ENCODE data around the gene NCKAP5L.

The NCKAP5L gene

DNA sequence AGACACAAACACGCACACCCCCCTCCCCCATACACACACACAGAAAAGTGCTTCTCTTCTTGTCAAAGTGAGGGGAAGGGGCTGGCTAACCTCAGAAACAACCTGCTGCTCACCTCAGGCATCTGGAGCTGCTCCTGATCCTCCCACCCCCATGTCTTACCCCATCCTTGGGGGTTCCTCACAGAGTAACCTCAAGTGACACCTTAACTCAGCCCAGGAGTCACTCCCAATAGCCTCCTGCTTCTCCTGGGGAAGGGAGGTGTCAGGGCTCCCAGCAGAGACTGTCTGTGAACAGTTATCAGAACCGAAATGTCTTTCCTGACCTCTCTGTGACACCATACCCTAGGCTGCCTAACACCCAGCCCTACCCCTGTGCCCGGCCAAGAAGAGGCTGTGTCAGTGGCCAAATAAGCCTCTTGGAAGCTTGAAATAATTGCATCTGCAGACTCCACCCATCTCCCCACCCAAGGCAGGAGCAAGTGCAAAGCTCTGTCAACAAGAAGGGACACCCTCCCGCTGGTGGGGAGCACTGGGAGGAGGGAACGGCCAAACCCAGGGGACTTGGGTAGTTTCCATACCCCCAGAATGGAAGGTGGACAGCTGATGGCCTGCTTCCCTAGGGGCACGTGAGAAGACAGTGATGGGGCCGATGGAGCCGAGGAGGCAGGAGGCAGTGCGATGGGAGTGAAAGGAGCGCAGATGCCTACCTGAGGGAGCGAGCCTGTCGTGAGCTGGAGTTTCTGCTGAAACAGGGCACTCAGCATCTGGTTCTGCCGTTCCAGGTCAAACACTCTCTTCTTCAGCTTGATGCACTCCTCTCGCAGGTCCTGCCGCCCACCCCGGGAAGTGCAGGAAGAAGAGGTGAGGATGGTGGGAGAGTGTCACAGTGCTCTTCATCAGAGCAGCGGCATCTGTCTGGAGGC is 26.8 kb downstream of the NCKAP5L start:
- no peak for DNase-seq (ENCODE audit: low read depth, low spot score)

DNA sequence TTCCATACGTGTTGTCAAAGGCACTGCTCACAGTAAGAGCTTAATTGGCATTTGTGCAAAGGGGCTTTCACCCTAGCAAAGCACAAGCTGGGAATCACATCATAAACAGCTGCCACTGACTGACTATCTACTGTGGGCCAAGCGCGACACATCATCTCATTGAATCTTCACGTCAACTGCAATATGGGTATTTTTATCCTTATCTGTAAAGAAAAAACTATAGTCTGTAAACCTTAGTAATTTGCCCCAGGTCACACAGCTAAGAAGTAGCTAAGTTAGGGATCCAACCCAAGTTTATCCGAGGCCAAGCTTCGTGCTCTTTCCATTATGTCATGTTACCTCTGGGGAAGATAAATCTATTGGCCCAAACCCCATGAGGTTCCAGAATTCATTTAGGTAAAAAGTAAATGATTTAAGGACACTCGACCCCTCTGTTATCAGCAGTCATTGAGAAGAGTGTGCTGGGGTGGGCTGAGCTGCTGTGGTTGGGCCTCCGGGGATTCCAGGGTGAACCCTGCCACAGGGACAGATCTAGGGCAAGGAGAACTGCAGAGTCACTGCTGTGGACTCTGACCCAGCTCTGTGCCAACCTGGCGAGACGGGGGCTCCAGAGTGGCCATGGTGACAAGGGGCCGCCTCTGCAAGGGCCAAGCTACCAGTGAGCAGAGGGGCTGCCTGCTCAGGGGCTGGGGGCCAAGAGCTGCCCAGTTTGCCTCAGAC is 27.6 kb downstream of the NCKAP5L start:
- DNase-seq (ENCODE audit: low read depth, low spot score) = no peak

- DNase-seq (ENCODE audit: low read depth, low spot score) = no peak
These were observed 29.3 kb downstream of the NCKAP5L start for GRCh38 chr12:49798934-49799333.

DNA sequence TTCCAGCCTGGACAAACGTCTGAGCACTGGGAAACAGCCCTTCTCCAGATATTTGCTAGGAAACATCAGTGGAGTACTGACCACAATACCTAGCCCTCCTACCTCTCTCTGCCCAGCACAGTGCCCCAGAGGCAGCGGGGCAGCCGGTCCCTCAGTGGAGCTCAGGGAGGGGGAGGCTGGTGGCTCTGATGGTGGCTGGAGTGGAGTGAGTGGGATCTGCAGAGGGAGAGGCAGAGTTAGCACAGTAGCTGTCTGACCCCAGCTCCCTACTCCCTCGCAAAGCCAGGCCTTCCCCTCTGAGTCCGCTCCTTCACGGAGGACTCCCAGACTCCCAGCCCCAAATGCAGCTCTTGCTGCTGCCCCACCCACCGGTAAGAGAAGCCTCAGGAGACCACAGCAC is 30.0 kb downstream of the NCKAP5L start:
- no peak for DNase-seq (ENCODE audit: low read depth, low spot score)

GRCh38 chr12:49797449-49797776 is 30.8 kb downstream of the NCKAP5L start:
- DNase-seq (ENCODE audit: low read depth, low spot score) = no peak

DNA sequence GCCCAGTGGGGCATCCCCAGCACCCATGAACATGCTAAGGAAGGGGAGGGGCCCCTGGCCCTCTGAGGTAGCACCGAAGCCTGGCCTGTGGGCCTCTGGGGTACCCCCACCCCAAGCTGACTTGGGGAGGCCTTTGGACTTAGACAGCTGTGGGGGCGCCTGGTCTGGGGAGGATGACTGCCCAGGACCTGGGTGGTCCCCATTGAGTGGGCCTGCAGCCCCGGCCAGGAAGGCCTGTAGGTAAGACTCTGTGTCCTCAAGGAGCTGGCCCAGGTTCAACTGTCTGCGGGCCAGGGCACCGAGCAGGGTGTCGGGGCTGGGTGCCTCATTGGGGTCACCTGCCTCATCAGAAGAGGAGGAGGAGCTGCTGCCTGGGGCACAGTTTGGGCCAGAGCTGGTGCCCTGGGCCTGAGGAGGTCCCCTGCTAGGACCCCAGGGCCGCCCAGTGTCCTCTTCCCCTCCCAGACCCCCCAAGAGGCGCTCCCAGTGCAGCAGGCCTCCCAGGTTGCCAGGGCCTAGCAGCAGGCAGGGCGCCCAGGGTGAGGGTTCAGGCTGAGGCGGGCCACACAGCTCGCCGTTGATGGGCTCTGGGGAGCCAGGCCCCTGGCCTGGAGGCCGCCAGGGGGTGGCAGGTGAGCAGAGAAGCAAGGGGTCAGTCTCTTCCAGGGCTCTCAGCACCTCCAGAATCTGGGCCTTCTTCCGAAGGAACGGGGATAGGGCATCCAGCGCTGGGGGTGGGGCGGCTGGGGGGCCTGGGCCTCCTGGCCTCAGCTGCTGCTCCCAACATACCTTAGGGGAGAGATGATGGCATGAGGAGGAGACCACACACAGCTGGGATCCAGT is 31.4 kb downstream of the NCKAP5L start:
- DNase-seq (ENCODE audit: low read depth, low spot score) = no peak

- DNase-seq (ENCODE audit: low read depth, low spot score) = no peak
These were observed 32.1 kb downstream of the NCKAP5L start for GRCh38 chr12:49796155-49796554.

GRCh38 chr12:49795654-49796105 is 32.5 kb downstream of the NCKAP5L start:
- DNase-seq (ENCODE audit: low read depth, low spot score) = no peak

GRCh38 chr12:49794811-49795653 is 33.2 kb downstream of the NCKAP5L start:
- DNase-seq (ENCODE audit: low read depth, low spot score) = no peak

- no peak for DNase-seq (ENCODE audit: low read depth, low spot score)
These were observed 34.2 kb downstream of the NCKAP5L start for GRCh38 chr12:49794021-49794420.

DNA sequence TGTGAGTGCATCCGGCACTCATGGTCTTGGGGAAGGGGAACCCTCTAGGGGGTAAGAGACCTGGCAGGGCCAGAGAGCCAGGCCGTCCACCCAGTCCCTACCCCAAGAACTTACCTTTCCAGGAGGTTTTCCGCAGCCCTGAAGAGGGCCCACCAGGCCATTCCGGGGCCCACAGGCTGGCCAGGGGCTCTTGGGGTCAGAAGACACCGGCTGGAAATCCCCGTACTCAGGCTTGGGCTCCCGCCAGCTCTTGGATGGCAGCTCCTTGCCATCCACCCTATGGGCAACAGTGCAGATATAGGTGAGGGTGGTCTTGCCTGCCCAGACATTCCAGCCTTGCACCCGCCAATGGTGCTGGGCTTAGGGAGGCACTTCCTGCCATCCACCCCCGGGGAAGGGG is 34.6 kb downstream of the NCKAP5L start:
- no peak for DNase-seq (ENCODE audit: low read depth, low spot score)

DNA sequence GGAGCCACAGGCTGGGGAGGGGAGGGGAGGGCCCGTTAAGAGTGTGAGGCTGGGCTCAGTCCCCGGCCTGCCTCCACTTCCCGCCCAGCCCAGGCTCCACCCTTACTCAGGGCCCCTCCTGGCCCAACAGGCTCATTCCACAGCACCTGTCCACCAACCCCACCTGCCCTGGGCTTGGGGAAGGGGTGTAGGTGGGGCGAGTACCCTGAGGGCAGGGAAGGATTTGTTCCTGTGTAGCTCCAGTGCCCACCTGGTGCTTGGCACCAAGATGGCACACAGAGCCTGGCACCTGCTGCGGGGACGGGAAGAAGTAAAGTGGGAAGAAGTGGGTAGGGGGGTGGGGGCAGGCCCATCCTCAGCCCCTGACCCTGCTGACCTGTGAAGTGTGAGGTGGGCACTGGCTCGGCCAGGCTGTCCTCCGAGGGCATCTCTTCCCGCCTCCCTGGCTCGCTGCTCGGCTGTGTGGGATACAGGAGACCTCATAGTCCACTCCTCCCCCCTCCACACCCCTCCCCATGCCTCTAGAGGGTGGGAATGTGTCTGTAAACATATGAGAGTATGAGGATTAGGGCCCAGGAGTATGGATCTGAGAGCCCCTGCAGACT is 35.1 kb downstream of the NCKAP5L start:
- DNase-seq (ENCODE audit: low read depth, low spot score) = no peak

DNA sequence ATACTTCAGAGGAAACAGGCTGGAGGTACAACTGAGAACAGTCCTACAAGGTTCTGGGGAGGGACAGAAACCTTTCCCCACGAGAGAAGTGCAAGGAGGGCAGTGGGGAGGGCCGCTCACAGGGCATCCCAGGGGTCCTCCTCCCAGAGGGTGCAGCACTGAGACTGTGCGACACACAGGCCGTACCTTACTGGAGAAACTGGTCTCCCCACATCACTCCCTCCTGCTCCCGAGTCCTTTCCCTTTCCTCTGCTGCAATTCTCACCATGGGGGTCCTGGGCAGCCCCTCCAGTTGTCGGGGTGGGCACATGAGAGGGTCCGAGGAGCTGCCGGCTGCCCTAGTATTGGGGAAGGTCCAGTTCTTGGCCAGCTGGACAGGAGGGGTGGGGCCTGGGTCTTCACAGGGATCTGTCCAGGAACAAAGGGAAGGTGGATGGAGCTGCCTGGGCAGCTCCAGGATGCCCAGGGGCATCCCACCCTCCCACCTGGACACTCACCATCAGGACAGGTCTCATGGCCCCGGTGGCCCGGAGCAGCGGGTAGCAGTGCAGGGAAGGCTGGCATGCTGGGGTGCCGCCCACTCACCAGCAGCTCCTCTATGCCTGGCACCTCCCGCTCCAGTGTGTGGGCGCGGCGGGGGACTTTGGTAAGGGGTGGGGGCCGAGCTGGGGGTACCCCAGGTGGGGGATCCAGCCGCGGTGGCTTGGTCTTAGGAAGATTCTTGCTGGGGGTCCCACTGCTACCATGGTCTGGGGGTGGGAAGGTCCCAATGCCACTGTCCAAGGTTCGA is 35.8 kb downstream of the NCKAP5L start:
- DNase-seq (ENCODE audit: low read depth, low spot score) = no peak

GRCh38 chr12:49791700-49792099 is 36.5 kb downstream of the NCKAP5L start:
- no peak for DNase-seq (ENCODE audit: low read depth, low spot score)

GRCh38 chr12:49790741-49791555 is 37.3 kb downstream of the NCKAP5L start:
- DNase-seq (ENCODE audit: low read depth, low spot score) = no peak

DNA sequence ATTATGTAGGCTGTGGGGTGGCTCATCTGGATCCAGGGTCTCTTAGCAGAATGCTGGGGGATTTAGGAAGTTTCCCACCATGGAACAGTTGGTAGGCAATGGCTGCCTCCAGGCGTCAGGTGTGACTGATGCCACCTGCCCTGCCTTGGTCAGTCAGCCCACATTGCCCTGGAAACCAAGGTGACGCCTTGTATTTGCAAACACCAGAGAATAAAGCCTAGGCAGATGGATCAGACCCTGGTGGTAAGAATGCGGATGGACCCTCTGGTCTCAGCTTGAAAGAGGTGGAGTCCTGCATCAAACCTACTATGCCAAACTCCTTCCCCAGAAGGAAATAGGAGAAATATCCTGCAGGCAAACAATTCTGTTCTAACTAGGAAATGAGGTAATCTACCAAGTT is 38.2 kb downstream of the NCKAP5L start:
- DNase-seq (ENCODE audit: low read depth, low spot score) = no peak

DNA sequence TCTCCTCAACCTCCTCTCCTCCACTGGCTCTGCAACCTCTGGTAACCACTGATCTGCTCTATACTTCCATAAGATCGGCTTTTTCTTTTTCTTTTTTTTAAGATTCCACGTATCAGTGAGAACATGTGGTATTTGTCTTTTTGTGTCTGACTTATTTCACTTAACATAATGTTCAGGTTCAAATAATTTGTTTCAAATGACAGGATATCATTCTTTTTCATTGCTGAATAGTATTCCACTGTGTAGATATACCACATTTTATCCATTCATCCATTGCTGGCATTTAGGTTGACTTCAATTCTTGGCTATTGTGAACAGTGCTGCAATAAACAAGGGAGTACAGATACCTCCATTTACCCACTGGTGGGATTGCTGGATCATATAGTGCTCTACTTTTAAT is 40.5 kb downstream of the NCKAP5L start:
- DNase-seq (ENCODE audit: low read depth, low spot score) = no peak

- DNase-seq (ENCODE audit: low read depth, low spot score) = no peak
These were observed 43.3 kb downstream of the NCKAP5L start for GRCh38 chr12:49784756-49785409.

All from smooth muscle cell of the brain vasculature (primary cell).